HK-2 (cell line): ENCODE measurements around the gene CCDC148.

Source experiments
- DNase-seq: peaks from one replicate; pipeline ENCODE4 v3.0.0-alpha.2; 2018; ENCODE audit not compliant: unreplicated experiment

The CCDC148 gene

DNA sequence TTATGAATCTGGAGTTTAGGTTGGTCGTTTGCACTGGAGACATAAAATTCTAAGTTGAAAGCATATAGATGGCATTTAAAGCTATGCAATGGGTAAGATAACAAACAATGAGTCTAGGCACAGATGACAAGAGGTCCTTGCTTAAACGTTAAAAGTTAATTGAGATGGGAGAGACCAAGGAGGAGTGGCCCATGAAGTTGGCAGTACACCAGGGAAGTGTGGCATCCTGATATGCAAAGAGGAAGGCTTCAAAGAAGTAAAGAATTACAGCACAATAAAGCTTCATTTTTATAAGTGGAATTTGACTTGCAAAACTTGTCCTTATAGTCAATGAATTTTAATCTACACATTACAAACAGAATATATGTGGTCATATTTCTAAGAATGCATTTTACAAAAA lies 331.7 kb downstream of the CCDC148 start:
- no peak for DNase-seq
